Endothelial cell of umbilical vein (primary cell): ENCODE data around the gene ELL2. TPM values are rescaled to one million over a fixed set of nuclear protein-coding genes. Genes with fewer than 3 reads are reported as not detected.

Experiments
- BruUV-seq: library from RNA; stranded (reverse); fragments of 400-500 nt; replicated peaks from 2 replicates; lab custom pipeline; 2021; lab: Mats Ljungman, UMichigan
- CTCF ChIA-PET: fragments of 300-600, 350-600 bp; sonication (Branson Sonifier 250); formaldehyde crosslinking; loops from one replicate; lab custom pipeline; 2021; ENCODE audit warnings: antibody characterized with exemption, inconsistent platforms; lab: Charles Lee
- POLR2A ChIA-PET: fragments of 300-600, 350-600 bp; sonication (Branson Sonifier 250); formaldehyde crosslinking; loops from one replicate; lab custom pipeline; 2021; ENCODE audit warnings: antibody characterized with exemption, inconsistent platforms; lab: Charles Lee
- DNase-seq: peaks from one replicate; pipeline ENCODE4 v3.0.0-alpha.2; 2011; ENCODE audit warnings: low read depth, low spot score
- FAIRE-seq: peaks from 2 replicates; lab custom pipeline; 2011; peaks lifted over from hg19 to GRCh38; lab: Jason Lieb, UNC
- H2AFZ ChIP-seq: 2 replicates; pipeline ENCODE4 v1.6.0; 2012; ENCODE audit warnings: low read depth, low read length, control low read depth, inconsistent platforms
- H3K27ac ChIP-seq: 2 replicates; pipeline ENCODE4 v1.5.1; 2011; ENCODE audit warnings: low read depth, mild to moderate bottlenecking, control low read depth, low read length, moderate library complexity; ENCODE audit not compliant: insufficient read depth
- H3K27me3 ChIP-seq, 2 experiments: 2 replicates each; pipeline versions ENCODE4 v1.6.0 to v1.6.1; 2011; ENCODE audit warnings: low read length in 2 of 2, mixed read lengths in 1 of 2; ENCODE audit not compliant: control insufficient read depth in 2 of 2, insufficient read depth in 2 of 2
- H3K36me3 ChIP-seq, 2 experiments: 2 replicates in 1 of 2; 3 replicates in 1 of 2; pipeline ENCODE4 v1.5.1; 2011; ENCODE audit warnings: low read length in 2 of 2, mild to moderate bottlenecking in 1 of 2, moderate library complexity in 1 of 2; ENCODE audit not compliant: control insufficient read depth in 2 of 2, insufficient read depth in 2 of 2; ENCODE audit errors: extremely low read depth in 1 of 2
- H3K4me1 ChIP-seq: 3 replicates; pipeline ENCODE4 v1.5.1; 2011; ENCODE audit warnings: mild to moderate bottlenecking, low read length; ENCODE audit not compliant: control insufficient read depth, insufficient read depth; ENCODE audit errors: extremely low read depth
- H3K4me2 ChIP-seq: 2 replicates; pipeline ENCODE4 v1.6.1; 2011; ENCODE audit warnings: low read length, control low read depth, mixed read lengths; ENCODE audit not compliant: insufficient read depth
- H3K4me3 ChIP-seq, 3 experiments: fragments of 200-600 bp in 1 of 3; sonication (generic), shearing (Covaris generic) in 1 of 3; replicated peaks in 1 of 3; 2 replicates each; pipeline ENCODE4 v1.5.1; 2011 to 2016; ENCODE audit warnings: control low read depth in 3 of 3, low read length in 3 of 3, mild to moderate bottlenecking in 2 of 3, inconsistent platforms in 1 of 3, low read depth in 1 of 3, moderate library complexity in 1 of 3; ENCODE audit not compliant: insufficient read depth in 1 of 3
- H3K79me2 ChIP-seq: 2 replicates; pipeline ENCODE4 v1.6.0; 2012; ENCODE audit warnings: low read length, inconsistent platforms; ENCODE audit not compliant: control insufficient read depth, insufficient read depth
- H3K9ac ChIP-seq: replicated peaks from 2 replicates; pipeline ENCODE3; 2011; ENCODE audit warnings: low read length, control low read depth; ENCODE audit not compliant: insufficient read depth; ENCODE audit errors: extremely low read depth
- H3K9me1 ChIP-seq: replicated peaks from 3 replicates; pipeline ENCODE4 v1.6.0; 2011; ENCODE audit warnings: mild to moderate bottlenecking, low read length; ENCODE audit not compliant: control insufficient read depth, insufficient read depth; ENCODE audit errors: extremely low read depth
- H3K9me3 ChIP-seq: replicated peaks from 2 replicates; pipeline ENCODE4 v1.5.1; 2012; ENCODE audit warnings: low read length, inconsistent platforms; ENCODE audit not compliant: control insufficient read depth, insufficient read depth
- H4K20me1 ChIP-seq: replicated peaks from 2 replicates; pipeline ENCODE3; 2011; ENCODE audit warnings: mild to moderate bottlenecking, low read length; ENCODE audit not compliant: control insufficient read depth, insufficient read depth; ENCODE audit errors: extremely low read depth
- EZH2 ChIP-seq: IDR thresholded peaks from 2 replicates; pipeline ENCODE4 v1.6.1; 2012; ENCODE audit warnings: borderline replicate concordance, low read depth, mild to moderate bottlenecking, moderate library complexity, low read length, inconsistent platforms; ENCODE audit not compliant: severe bottlenecking
- FOS ChIP-seq: IDR thresholded peaks from 2 replicates; pipeline ENCODE4 v1.6.1; 2011; ENCODE audit warnings: mild to moderate bottlenecking, low read length, moderate library complexity, borderline replicate concordance; ENCODE audit not compliant: insufficient read depth
- MAX ChIP-seq: IDR thresholded peaks from 2 replicates; pipeline ENCODE4 v1.6.1; 2011; ENCODE audit not compliant: insufficient read depth, insufficient read length
- POLR2AphosphoS5 ChIP-seq: IDR thresholded peaks from 2 replicates; pipeline ENCODE4 v1.6.1; 2012; ENCODE audit warnings: low read depth, mild to moderate bottlenecking, control low read depth, low read length, moderate library complexity; ENCODE audit not compliant: insufficient read depth
- dilution Hi-C: fragments of 300-500 bp; cut with MboI; formaldehyde crosslinking; loops from one replicate; pipeline ENCODE4 v1.15.0; 2019; ENCODE audit warnings: low sequenced_read_pairs; ENCODE audit not compliant: extremely low pct_ligation_motif_present
- intact Hi-C: fragments of 100-400 bp; cut with micrococcal nuclease; formaldehyde crosslinking; loops from one replicate; pipeline ENCODE4 v1.10.0; 2022
- polyA plus RNA-seq, 4 experiments: library from polyadenylated mRNA; depleted of rRNA in 3 of 4; stranded (reverse) in 3 of 4; unstranded in 1 of 4; fragments of >200 nt; gene quantifications; 2 replicates each; pipeline versions ENCODE4 v1.2.1 to v1.2.3, GENCODE V29; 2011 to 2012; ENCODE audit warnings: missing spikeins in 1 of 4
- total RNA-seq: library from RNA; stranded (reverse); gene quantifications from 2 replicates; pipeline ENCODE4 v1.2.3, GENCODE V29; 2021
- TF ChIP-seq, protein P1 (sequence below), 2 donors: IDR thresholded peaks; 1 replicate in 1 of 2; 2 replicates in 1 of 2; pipeline ENCODE4 v1.5.1; 2011; ENCODE audit warnings: low read length in 2 of 2, mild to moderate bottlenecking in 2 of 2, moderate library complexity in 2 of 2, control low read depth in 1 of 2, inconsistent platforms in 1 of 2, low read depth in 1 of 2; ENCODE audit not compliant: insufficient read depth in 1 of 2; ENCODE audit errors: extremely low read depth in 1 of 2

The ELL2 gene
- total and polyA plus RNA-seq, 2 donors (not counting 3 experiments of a cell fraction or from before 2014, with no cell fraction given) = 6.8 to 26.0 TPM

DNA sequence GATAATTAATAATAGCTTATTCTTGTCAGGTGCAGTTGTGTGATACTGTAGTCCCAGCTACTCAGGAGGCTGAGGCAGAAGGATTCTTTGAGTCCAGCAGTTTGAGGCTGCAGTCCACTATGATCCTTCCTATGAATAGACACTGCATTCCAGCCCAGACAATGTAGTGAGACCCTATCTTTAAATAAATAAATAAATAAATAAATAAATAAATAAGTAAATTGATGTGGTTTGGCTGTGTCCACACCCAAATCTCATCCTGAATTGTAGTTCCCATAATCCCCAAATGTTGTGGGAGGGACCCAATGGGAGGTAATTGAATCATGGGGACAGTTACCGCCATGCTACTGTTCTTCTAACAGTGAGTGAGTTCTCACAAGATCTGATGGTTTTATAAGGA lies 5.6 kb upstream of the ELL2 start:
- Histone ChIP-seq H3K9me1 (no peaks in the 10 kb centered on the region), H3K27ac (no peak overlapping the region), H3K4me2 (no peak overlapping the region), H3K9me3 (no peaks in the 10 kb centered on the region), H3K9ac (no peak overlapping the region), H3K4me1 (no peaks in the 10 kb centered on the region), H2AFZ (no peak overlapping the region), H3K27me3 (no peaks in the 10 kb centered on the region), H4K20me1 (no peaks in the 10 kb centered on the region), H3K36me3 (no peaks in the 10 kb centered on the region), H3K4me3 (no peak overlapping the region), H3K79me2 (no peaks in the 10 kb centered on the region)
- DNase-seq (no peak), FAIRE-seq (no peak)
- intact Hi-C loops = no loop called here
- POLR2A ChIA-PET = interaction anchor here (0.5 kb wide), 1 partner anchor 100 kb away, joined by 3 read pairs; no protein-coding TSS in a partner anchor
- dilution Hi-C loops = loop anchor here (25.0 kb wide), 1 partner anchor 370 kb away; no protein-coding TSS in a partner anchor
- no peak for TF ChIP-seq FOS
- TF ChIP-seq EZH2 = no peak
- TF ChIP-seq, protein P1, sequence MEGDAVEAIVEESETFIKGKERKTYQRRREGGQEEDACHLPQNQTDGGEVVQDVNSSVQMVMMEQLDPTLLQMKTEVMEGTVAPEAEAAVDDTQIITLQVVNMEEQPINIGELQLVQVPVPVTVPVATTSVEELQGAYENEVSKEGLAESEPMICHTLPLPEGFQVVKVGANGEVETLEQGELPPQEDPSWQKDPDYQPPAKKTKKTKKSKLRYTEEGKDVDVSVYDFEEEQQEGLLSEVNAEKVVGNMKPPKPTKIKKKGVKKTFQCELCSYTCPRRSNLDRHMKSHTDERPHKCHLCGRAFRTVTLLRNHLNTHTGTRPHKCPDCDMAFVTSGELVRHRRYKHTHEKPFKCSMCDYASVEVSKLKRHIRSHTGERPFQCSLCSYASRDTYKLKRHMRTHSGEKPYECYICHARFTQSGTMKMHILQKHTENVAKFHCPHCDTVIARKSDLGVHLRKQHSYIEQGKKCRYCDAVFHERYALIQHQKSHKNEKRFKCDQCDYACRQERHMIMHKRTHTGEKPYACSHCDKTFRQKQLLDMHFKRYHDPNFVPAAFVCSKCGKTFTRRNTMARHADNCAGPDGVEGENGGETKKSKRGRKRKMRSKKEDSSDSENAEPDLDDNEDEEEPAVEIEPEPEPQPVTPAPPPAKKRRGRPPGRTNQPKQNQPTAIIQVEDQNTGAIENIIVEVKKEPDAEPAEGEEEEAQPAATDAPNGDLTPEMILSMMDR (IDR thresholded peaks at IDR 0.05; ENCODE audit: extremely low read depth in 1 of 2, insufficient read depth in 1 of 2, low read depth in 1 of 2, low read length in 2 of 2) = no peak
- TF ChIP-seq MAX = no peak
- TF ChIP-seq POLR2AphosphoS5 = no peak
- CTCF ChIA-PET = interaction anchor here (1.1 kb wide), 1 partner anchor 127 kb away, joined by 4 read pairs; no protein-coding TSS in a partner anchor
- no TSS peak for BruUV-seq
